HEK293T (cell line): ENCODE measurements around the gene ZNF521.

ENCODE experiments used
- FOXK2 ChIP-seq: fragments of 450-650 bp; IDR thresholded peaks from 2 replicates; pipeline ENCODE4 v1.6.1; 2016; ENCODE audit warnings: mild to moderate bottlenecking
- FOXM1 ChIP-seq: fragments of 450-650 bp; IDR thresholded peaks from 2 replicates; pipeline ENCODE4 v1.6.1; 2017; ENCODE audit warnings: mild to moderate bottlenecking, borderline replicate concordance
- HDGF ChIP-seq: fragments of 450-650 bp; IDR thresholded peaks from 2 replicates; pipeline ENCODE4 v1.6.1; 2017; ENCODE audit warnings: antibody characterized with exemption, borderline replicate concordance
- NFRKB ChIP-seq: fragments of 450-650 bp; IDR thresholded peaks from 2 replicates; pipeline ENCODE4 v1.6.1; 2016; ENCODE audit warnings: mild to moderate bottlenecking, moderate library complexity
- PKNOX1 ChIP-seq: fragments of 450-650 bp; IDR thresholded peaks from 2 replicates; pipeline ENCODE4 v1.6.1; 2016
- SP1 ChIP-seq: fragments of 450-650 bp; IDR thresholded peaks from 2 replicates; pipeline ENCODE4 v1.6.1; 2017

- TF ChIP-seq NFRKB (no peak), FOXM1 (no peak), SP1 (no peak), PKNOX1 (no peak), FOXK2 (no peak), HDGF (no peak)
Measured at GRCh38 chr18:25370391-25370790, 18.4 kb upstream of the ZNF521 start.
